Effector CD8-positive, alpha-beta T cell (primary cell): ENCODE results near the gene CALN1.
"Not testable (repeated sequence)": the region's sequence is repeated elsewhere in the genome, so short reads cannot be mapped to it uniquely, and the experiment has no call there.

ENCODE experiments used
- DNase-seq: peaks from one replicate; lab custom pipeline; 2025; lab: John Stamatoyannopoulos, UW
- total RNA-seq, 4 experiments: gene quantifications; one replicate each; lab custom pipeline; 2026; lab: John Stamatoyannopoulos, UW

The CALN1 gene
- total RNA-seq, result 0 reads per million in 4 experiments

DNA sequence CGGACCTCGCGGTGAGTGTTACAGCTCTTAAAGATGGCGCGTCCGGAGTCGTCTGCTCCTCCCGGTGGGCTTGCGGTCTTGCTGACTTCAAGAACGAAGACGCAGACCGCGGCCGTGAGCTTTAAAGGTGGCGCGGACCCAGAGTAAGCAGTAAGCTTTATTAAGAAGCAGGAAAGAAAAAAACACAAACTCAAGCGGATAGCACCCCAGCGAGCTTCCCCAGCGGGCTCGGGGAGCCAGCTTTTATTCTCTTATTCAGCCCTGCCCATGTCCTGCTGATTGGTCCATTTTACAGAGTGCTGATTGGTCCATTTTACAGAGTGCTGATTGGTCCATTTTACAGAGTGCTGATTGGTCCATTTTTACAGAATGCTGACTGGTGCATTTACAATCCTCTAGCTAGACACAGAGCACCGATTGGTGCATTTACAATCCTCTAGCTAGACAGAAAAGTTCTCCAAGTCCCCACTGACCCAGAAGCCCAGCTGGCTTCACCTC lies at the start of gene CALN1:
Gene CALN1, minus strand, starts transcription at position 218 of the 498 bp plus-strand sequence.
- not testable (repeated sequence) for DNase-seq

DNA sequence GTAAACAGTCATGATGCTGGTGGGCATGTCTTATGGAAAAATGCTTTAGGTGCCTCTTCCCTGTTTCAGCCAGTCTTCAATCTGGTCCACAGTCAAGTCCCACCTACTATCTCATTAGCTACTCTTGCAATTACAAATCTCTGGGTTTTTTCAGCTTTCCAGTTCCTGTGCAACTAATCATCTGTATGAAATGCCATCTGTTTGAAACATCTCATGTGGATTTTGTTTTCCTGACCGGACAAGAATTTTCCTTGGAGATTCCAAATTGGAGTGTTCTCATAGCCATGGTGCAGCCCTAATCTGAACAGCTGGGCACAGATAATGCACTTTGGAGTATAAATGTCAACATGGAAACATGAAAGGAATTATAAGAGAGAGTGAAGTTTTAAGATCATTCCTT lies 41.3 kb upstream of the CALN1 start:
- DNase-seq, result no peak

DNA sequence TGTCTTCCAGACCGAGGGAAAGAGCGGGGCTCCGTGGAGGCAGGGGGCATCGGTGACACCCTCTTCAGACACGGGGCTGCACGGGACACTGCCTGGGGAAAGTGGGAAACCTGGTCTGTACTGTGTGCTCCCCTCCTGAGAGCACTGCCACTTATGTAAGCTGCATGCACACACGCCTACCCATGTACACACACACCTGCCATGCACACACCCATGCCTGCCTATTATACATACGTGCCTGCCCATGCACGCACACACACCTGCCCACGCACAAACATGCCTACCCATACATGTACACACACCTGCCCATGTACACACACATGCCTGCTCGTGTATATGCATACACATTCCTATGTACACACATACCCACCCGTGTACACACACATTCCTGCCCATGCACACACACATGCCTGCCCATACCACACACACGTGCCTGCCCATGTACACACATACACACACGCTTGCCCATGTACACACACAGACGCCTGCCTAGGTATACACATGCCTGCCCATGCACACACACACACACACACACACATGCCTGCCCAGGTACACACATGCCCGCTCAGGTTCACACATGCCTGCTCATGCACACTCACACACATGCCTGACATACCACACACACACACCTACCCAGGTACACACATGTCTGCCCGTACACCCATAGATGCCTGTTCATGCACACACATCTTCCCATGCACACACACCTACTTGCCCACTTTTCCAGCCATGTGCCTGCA lies 35.5 kb upstream of the CALN1 start:
- no peak for DNase-seq

DNA sequence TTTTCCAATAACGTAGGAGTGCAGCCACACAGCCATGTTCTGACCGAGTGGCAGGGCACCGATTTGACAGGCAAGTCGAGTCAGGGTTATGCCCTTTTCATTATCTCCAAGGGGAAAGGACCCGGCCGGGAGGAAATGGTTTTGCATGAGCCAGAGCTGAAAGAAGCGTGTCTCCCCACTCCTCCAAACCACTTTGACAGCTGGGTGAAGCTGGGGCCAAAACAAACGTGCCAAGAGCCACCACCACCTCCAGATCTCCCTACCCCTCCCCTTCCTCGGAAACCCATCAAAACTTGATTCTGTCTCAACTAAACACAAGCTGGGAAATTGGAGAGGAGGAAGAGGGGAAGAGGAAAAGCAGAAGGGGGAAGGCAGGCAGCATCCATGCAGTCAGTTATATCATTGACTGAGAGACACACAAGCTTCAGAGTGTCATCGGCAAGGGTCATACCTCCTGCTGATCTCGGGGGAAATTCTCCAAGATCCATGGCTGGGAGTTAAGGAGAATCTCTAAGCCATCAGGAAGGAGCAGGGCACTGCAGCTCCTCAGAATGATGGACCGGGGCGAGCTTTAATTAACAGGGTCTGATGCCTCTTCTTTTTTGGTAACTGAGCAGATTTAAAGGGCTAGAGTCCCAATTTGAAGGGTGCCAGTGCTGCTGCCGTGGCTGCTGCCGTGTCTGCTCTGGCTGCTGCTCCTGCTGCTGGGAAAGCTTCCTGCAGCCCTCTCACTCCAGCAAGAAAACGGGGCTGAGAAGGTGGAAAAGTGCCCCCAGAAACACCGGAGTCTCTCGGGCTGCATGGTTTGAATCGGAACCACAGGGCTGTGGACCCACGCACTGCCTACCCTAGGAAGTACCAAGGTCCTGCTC lies 34.7 kb upstream of the CALN1 start:
- DNase-seq, result no peak

DNA sequence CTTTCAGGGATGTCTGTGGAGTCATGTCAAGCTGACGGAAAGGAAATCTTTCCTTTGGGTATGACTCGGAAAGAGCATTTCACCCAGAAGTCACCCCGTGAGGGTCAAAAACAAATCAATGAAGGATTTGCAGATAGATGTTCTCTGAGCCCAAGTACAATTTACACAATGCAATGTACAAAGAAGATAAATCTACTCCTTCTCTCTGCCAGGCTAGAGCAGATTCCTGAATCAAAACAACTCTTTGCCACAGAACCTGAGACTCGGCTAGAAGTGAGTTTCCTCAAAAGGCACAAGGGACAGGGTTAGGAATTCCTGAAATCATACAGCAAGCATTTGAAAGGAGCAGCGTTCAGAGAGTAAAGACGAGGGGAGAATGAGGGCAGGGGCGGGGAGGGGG lies 34.0 kb upstream of the CALN1 start:
- DNase-seq, result no peak

DNA sequence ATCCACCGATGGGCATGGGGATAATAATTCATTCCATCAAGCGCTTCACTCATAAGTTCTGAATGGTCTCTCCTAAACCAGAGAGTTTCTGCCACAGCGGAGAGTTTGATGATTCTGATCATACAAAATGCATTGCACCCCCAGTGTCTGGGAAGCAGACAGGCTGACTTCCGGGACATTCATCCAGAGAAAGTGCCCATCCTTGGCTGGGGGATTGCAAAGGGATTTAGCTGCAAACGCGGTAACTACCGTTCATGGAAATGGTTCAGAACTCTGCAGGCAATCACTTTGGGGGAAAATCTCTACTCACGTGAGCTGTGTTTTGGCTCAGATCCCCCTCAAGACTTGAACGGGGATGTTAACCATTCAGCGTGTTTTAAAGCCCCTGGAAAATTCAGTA lies 33.4 kb upstream of the CALN1 start:
- no peak for DNase-seq

DNA sequence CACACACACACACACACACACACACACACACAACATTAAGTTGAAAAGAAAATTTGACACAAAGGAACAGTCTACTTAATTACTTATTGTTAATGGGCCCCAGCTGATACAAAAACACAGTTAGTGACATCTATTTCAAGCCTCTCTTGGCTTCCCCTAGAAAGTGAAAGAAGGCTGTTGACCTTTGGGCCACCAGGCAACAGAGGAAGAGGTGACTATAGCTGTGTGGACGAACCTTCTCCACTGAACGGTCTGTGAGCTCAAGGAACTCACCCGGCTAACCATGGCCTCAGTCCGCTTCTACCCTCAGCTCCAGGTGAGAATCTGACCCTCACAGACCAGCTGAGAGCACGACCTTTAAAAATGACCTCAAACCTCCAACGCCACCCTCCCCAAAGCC lies 32.9 kb upstream of the CALN1 start:
- DNase-seq, result no peak

DNA sequence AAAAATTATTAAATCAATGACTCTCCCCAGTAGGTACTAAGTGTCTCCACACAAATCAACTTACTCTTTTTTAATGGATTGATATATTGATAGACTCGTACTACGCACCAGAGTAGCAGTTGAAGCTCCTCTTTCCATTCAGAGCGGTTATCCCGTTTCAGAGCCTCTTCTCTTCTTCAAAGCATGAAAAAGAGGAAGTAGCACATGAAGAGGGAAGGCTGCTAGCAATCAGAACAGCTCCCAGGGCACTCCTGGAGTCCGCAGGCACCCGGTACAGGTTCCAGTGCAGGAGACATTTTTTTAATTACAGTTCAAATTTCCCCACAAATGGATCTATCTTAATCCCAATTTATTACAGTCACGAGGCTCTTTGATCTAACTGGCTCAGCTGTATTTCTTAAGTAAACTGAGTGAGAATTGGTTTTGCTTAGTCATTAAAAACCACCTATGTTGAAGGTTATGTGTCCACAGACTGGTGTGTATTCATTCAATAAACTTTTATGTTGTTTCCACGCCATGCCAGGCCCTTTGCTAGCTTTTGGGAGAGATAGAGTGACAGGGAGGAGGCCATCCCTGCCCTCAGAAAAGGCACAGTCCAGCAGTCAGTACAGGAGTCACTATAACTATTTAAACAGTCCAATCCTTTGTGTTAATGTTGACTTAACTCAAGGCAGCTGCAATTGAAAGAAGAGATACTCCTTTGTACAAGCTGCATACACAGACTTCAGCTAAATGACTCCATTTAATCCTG lies 32.1 kb upstream of the CALN1 start:
- DNase-seq, result no peak

DNA sequence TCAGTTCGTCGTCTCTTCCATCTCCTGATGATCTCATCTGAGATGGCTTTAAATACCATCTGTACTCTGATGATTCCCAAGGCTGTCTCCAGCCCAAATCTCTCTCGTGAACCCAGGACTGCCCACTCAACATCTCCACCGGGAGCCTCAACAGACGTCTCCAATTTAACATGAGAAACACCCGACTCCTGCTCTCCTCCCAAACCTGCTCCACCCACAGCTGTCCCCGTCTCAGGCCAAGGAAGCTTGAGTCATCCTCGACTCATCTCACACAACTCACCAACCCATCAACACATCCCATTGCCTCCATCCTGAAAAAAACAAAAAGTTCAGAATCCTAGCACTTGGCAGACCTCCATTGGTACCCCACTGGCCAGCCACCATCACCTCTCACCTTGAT lies 29.7 kb upstream of the CALN1 start:
- DNase-seq, result no peak

DNA sequence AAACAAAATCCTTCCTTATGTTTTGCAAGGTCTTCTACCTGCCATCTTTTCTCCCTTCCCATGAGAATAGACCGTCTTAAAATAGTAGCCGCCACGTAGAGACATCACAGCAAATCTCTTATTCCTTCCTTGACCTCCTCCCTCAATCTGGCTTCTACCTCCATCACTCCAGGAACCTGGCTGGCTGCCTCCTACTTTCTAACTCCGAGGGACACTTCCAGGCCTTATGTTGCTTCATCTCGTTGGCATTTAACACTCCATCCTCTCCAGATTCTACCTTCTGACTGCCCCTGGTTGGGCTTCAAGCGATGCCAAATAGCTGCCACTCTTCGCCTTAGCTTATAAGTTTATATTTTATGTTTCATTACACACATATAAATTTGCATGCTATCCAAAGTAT lies 26.4 kb upstream of the CALN1 start:
- DNase-seq, result no peak

DNA sequence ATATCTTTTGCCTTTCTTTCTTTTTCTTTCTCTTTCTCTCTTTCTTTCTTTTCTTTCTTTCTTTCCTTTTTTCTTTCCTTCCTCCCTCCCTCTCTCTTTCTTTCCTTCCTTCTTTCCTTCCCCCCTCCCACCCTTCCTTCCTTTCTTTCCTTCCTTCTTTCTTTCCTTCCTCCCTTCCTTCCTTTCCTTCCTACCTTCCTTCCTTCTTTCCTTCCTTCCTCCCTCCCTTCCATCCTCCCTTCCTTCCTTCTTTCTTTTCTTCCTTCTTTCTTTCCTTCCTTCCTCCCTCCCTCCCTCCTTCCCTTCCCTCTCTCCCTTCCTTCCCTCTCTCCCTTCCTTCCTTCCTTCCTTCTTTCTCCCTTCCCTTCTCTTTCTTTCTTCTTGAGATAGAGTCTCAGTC lies 25.5 kb upstream of the CALN1 start:
- no peak for DNase-seq

DNA sequence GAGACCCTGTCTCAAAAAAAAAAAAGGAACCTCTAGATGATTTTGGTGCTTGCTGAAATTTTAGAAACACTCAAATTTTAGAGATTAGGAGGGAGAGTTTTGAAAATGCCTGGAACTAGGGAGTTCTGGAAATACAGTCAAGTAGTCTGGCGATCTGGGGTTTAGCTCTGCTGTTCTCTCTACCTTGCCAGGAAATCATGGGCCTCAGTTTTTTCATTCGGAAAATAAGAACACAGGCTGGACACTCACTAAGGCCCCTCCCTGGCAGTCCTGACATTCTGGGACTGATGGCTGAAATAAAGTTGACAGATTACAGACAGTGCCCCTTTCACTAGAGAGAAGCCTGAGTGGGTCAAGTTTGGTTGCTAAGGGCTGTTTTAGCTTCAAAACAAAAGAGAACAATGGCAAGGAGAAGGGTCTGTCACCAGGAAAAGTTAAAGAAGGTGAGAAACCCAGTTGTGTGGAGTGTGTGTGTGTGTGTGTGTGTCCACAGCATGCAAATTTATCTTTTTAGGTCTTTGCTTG lies 25.0 kb upstream of the CALN1 start:
- no peak for DNase-seq

DNA sequence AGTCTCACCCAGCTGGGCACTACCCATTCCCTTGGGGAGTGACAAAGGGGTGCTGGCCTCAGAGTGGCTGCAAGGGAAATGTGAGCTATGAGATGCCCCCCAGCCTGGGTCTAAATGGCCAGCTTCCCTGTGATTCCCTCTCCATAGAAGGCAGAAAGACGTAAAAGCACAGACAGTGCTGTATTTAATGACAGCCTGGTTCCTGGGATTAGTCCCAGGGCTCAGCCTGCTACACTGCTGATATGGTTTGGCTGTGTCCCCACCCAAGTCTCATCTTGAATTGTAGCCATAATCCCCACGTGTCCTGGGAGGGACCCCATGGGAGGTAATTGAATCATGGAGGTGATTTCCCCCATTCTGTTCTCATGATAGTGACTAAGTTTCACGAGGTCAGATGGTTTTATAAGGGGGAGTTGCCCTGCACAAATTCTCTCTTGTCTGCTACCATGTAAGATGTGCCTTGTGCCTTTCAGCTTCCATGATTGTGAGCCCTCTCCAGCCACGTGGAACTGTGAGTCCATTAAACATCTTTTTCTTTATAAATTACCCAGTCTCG lies 23.9 kb upstream of the CALN1 start:
- DNase-seq, result no peak

DNA sequence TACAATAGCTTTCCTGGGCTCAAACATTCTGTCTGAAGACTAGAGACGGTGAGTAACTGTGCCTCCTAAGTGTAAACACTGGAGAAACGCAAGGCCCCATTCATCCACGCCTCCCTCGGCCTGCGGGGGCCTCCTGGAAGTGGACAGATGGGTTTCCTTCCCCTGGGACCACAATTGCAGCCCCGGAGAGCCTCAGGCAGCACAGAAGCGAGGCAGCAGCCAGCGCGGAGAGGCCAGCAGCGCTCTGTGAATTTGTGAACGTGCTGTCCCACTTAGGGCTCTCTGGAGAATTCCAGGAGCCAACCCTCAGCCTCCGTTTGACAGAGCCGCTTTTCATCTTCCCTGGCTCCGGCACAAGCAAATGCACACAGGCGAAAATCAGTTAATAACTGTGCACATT lies 23.2 kb upstream of the CALN1 start:
- DNase-seq, result no peak

DNA sequence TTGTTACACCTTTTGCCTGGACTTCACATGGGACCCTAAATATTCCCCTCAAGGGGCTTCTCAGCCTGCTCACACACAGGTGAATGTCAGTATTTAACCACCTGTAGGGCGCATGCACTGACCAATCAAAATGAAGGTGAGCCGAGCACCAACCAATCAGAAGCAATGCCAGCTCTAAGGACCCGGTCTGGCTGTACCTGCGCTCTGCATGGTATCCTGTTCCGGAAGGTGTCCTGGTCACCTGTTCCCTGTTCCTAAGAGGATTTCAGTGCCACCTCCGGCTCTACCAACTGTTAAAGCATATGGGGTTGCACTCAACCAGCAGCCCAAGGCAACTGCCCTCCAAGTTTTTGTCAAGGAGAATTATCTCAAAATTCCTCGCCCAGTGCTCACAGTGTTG lies 18.4 kb upstream of the CALN1 start:
- DNase-seq, result no peak

DNA sequence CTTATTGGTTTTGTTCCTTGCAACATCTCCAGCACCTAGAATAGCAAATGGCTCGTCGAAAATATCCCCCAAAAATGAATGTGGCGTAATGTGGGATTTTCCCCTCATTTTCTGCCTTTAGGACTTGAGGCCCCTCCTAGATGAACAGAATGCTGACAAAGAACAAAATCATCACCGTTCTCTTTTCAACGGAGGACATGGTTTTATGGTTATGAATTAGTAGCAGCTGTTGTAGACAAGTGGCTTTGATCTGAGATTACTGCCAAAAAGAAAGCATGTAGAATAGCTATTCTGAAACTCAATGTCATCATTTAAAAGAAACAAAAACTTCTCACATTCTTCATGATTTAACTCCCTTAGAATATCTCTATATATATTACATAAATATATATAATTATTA lies 17.2 kb upstream of the CALN1 start:
- no peak for DNase-seq

DNA sequence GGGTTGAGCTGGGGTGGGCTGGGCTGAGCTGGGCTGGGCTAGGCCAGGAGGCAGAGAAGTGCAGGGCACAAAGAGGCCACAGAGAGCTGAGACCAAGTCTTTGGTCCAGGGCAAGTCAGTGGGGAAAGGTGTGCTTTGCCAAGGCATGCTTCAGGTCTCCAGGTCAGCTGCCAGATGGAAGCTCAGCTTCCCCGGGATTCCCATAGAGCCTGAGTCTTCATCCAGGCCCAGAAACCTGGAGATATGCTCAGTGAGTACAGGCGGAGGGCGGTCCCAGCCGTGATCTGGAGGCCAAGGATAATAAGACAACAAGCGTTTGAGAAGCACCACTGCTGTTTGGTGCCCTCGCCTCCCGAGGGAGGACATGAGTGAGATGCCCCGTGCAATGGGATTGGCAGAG lies 4.7 kb upstream of the CALN1 start:
- DNase-seq, result no peak

DNA sequence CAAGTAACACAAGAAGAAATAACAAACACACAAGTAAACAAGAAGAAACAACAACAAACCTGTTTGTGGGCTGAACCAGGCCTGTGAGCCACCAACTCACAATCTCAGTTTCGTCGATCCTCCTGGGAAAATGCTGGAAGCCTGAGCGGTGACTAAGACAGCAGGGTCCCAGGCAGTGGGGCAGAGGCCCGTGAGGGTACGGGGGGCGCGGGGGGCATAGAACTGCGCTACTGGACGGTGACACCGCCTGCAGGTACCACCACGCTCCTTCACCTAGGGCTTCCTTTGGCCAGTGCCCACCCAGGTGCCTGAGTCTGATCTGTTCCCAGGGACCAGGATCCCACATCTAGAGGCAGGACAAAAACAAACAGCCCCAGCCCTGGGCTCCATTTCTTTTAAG lies 3.4 kb upstream of the CALN1 start:
- DNase-seq, result no peak

DNA sequence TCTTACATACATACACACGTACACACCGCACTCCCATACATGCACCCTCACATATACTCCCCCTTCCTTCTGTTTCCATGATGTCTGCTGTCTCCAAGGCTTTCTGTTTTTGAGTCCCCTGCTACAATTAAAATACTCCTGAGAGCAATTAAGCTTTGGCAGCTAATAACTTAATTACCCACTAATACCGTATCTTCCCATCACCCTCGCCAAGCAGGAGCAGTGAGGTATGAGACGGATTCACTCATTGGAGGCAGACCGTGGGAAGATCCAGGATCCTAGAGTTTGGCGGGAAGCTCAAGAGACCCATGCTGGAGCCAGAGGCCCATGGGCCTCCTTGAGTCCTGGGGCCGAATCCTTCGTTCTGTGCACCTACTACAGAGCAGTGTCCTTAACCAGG lies 1.7 kb upstream of the CALN1 start:
- DNase-seq, result no peak

DNA sequence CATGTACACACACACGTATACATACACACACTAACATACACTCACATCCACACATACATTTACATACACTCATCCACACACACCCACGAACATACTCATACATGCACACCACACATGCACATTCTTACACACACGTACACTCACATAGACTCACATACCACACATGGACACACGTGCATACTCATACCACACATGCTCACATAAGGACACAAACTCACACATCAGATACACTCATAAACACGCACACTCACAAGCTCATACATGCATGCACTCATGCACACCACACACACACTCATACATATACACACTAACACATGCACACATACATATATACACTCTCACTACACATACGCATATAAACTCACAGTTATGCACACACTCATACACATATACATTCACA lies 1.2 kb upstream of the CALN1 start:
- DNase-seq, result no peak

DNA sequence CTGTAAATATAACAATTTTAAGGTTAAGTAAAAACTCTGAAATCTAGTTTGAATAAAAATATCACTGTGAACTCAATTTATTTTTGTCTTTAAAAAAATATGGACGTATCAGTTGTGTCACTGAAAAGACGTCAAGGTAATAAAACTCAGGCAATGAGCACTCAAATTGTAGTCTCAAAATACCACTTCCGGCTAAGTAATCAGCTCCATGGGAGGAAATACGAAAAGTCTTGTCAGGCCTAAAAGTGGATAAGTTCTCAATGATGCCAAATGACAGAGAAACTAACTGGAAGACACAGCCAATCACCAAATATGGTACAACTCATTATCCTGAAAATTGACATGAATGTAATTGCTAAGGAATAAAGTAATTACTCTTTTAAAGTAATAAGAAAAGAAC lies 719 bp downstream of the CALN1 start:
- DNase-seq, result no peak

DNA sequence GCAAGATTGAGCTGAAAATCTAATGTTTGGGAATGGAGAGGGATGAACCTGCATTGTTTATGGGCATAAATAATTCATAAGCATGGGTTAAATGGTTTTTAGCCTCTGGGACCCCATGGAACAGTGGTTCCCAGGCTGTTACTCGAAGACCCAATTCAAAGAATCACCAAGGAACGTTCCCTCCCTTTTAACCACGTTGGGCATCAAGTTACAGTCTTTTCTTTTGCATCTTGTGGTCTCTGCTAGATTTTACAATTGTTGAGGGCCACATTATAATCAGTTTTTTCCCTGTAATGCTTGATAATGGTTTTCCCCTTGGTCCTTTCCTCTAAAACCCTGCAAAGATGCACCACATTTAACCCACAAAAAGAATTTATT lies 2.5 kb downstream of the CALN1 start:
- no peak for DNase-seq
